Right lobe of liver (tissue), 4 donors: ENCODE results near the gene TMEM233.

Source experiments
- CTCF ChIP-seq, 4 donors: fragments of 200-600 bp in 3 of 4; fragments of 450-650 bp in 1 of 4; IDR thresholded peaks; one replicate each; pipeline versions ENCODE4 v1.5.1 to v1.8.0; 2016 to 2022; ENCODE audit warnings: antibody characterized with exemption in 4 of 4, mild to moderate bottlenecking in 2 of 4
- POLR2A ChIP-seq: fragments of 450-650 bp; IDR thresholded peaks from one replicate; pipeline ENCODE4 v1.6.1; 2017; ENCODE audit warnings: antibody characterized with exemption, mild to moderate bottlenecking
- donor health status: DM: no; HTN: no; CAD: no.
- donor health status: DM: no; HTN: no; CAD: no.
- donor health status: DM: no; HTN: yes; CAD: no.

GRCh38 chr12:119683816-119684215, 90.2 kb downstream of the TMEM233 start:
- TF ChIP-seq POLR2A (no peak), CTCF (IDR thresholded peaks at IDR 0.05) (no peak)
